ENCODE measurements around the gene GPR61.

The GPR61 gene, protein sequence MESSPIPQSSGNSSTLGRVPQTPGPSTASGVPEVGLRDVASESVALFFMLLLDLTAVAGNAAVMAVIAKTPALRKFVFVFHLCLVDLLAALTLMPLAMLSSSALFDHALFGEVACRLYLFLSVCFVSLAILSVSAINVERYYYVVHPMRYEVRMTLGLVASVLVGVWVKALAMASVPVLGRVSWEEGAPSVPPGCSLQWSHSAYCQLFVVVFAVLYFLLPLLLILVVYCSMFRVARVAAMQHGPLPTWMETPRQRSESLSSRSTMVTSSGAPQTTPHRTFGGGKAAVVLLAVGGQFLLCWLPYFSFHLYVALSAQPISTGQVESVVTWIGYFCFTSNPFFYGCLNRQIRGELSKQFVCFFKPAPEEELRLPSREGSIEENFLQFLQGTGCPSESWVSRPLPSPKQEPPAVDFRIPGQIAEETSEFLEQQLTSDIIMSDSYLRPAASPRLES

DNA sequence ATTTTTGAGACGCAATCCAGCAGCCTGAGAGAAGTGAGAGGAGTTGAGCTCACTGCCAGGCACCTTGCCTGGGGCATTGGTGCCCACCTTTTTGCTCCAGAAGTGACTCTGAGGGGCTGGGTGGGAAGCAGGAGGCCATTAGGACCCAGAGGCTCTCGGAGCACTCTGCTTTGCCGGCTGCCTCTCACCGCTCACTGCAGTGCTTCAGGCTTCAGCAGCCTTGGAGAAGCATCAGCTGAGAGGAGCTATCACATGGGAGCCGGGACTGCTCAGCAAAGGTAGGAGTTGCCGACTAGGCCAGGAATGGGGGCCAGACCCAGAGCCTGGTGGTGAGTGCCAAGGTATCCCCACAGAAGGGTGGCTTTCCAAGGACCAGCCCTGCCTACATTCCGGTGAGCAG is at the start of gene GPR61:
Gene GPR61 (plus strand): TSS at position 197 of the 400 bp plus-strand sequence. CDS start 3,151 bp downstream, outside the sequence.
- no peak within 1 kb of the TSS for H3K4me3 ChIP-seq (ENCODE audit: low read depth, low read length)

GRCh38 chr1:109490029-109490933 is 49.4 kb upstream of the GPR61 start:
- H3K4me3 ChIP-seq (ENCODE audit: low read depth, low read length): no peak overlapping the region

- no peak overlapping the region for H3K4me3 ChIP-seq (ENCODE audit: low read depth, low read length)
Measured at GRCh38 chr1:109490934-109491302, 48.8 kb upstream of the GPR61 start.

DNA sequence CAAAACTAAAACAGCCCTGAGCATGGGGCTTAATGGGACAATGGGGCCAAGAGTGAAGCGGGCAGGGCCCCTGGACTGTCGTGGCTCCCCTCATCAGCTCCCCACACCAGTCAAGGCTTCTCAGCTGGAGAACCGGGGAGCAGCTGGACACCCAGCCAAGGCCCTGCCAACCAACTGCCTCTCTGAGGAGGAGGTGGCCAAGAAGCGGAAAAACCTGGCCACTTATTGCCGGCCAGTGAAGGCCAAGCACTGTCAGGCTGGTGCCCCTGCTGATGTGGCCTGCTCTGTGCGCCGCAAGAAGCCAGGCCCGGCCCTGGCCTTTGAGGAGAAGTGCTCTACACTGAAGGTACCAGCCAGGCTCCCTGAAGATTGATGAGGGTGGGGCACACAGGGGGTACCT is 48.3 kb upstream of the GPR61 start:
- no peak overlapping the region for H3K4me3 ChIP-seq (ENCODE audit: low read depth, low read length)

GRCh38 chr1:109492779-109493178 is 46.9 kb upstream of the GPR61 start:
- H3K4me3 ChIP-seq (ENCODE audit: low read depth, low read length): no peak overlapping the region

- H3K4me3 ChIP-seq (ENCODE audit: low read depth, low read length): no peak overlapping the region
Measured at GRCh38 chr1:109493227-109493626, 46.4 kb upstream of the GPR61 start.

GRCh38 chr1:109493805-109494539 is 45.7 kb upstream of the GPR61 start, which contains the start of gene CYB561D1:
TSS of gene CYB561D1 (plus strand) at chr1:109494094. CDS start at chr1:109494140, 46 bp downstream.
- peak within 1 kb of the TSS; percentile 92 for H3K4me3 ChIP-seq (ENCODE audit: low read depth, low read length)

DNA sequence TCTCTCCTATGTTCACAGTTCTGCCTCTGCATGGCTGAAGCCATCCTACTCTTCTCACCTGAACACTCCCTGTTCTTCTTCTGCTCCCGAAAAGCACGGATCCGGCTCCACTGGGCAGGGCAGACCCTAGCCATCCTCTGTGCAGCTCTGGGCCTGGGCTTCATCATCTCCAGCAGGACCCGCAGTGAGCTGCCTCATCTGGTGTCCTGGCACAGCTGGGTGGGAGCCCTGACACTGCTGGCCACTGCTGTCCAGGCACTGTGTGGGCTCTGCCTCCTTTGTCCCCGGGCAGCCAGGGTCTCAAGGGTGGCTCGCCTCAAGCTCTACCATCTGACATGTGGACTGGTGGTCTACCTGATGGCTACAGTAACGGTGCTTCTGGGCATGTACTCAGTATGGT is 43.9 kb upstream of the GPR61 start:
- H3K4me3 ChIP-seq (ENCODE audit: low read depth, low read length): no peak overlapping the region

GRCh38 chr1:109497449-109498160 is 42.1 kb upstream of the GPR61 start:
- no peak overlapping the region for H3K4me3 ChIP-seq (ENCODE audit: low read depth, low read length)

DNA sequence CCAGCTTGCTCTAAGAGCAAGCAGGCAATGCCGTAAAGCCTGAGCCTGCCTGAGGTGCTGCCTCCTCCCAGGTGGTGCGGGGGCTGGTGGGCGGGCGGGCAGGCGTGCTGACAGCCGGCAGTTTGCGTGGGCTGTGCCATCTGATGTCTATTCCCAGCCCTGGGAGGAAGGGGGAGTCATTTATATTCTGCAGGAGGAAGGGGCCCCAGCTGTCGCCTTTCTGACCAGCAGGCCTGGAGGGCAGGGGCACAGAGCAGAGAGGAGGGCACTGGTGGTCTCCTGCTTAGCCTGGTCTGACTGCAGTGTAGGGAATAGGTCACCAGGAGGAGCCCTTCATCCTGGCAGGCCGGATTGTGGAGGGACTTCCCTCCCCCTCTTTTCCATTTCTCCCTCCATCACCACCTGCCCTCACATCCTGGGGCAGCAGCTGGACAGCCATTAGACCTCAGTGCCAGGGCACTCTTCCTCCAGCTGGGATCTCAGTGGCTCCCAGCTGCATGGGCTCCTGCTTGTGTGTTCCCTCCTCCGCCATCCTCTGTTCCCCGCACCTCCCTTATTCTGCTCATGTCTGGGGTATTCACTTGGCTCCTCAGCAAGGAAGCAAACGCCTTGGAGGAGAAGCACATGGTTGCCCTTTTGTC is 41.4 kb upstream of the GPR61 start:
- no peak overlapping the region for H3K4me3 ChIP-seq (ENCODE audit: low read depth, low read length)

GRCh38 chr1:109499081-109499480 is 40.6 kb upstream of the GPR61 start:
- H3K4me3 ChIP-seq (ENCODE audit: low read depth, low read length): no peak overlapping the region

GRCh38 chr1:109499661-109500536 is 39.8 kb upstream of the GPR61 start:
- H3K4me3 ChIP-seq (ENCODE audit: low read depth, low read length): no peak overlapping the region

DNA sequence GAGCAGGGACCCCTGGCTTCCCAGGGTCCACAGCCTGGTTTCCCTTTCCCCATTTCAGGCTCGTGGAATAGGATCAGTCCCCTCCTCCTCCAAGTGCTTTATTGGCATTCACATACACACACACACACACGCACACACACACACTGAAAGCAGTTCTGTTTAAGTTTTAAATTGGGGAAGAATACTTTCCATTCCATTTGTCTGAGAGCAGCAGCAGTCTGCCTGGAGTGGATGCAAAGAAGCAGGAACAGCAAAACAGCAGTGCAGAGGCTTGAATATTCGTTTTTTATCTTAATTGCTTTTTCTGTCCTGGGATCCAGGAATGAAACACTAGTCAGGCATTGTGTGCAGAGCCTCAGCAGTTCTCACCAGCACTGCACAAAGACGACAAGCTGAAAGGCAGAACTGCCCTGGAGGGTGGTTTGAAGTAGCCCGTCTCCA is 38.7 kb upstream of the GPR61 start:
- H3K4me3 ChIP-seq (ENCODE audit: low read depth, low read length): no peak overlapping the region

- H3K4me3 ChIP-seq (ENCODE audit: low read depth, low read length): no peak overlapping the region
Measured at GRCh38 chr1:109501644-109502363, 37.9 kb upstream of the GPR61 start.

- no peak overlapping the region for H3K4me3 ChIP-seq (ENCODE audit: low read depth, low read length)
Measured at GRCh38 chr1:109502364-109502851, 37.3 kb upstream of the GPR61 start.

DNA sequence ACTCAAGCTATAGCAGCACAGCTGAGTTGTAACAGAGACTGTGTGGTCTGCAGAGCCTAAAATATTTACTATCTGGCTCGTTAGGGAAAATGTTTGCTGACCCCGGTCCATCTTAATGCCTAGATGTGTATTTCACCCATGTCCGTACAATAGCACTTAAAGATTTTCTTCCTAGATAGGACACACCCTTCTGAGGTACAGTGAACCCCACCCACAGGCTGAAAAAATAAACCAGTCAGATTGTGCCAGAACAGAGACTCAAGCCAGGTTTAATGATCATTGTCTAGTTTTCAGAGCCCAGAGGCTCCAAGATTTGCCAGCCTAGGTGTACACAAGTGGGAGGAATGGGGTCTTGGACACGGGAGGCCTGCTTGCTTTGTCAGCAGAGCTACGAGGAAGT is 35.7 kb upstream of the GPR61 start:
- H3K4me3 ChIP-seq (ENCODE audit: low read depth, low read length): no peak overlapping the region

DNA sequence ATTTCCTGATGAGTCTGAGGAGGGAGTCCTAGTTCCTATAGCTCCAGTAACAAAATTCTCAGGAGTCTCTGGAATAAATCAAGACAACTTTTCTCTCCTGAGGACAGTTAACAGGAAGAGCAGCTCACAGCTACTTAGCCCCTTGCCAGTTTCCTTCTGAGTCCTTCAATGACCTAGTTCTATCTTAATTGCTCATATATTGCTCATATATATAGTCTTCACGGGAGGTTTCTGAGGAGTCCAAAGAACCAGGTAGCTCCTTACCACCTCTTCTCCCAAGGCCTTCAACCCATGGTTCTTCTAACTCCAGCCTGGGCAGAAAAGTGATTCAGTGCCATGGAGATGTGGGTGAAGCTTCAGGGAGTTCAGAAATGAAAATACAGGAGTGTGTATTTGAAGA is 34.7 kb upstream of the GPR61 start:
- H3K4me3 ChIP-seq (ENCODE audit: low read depth, low read length): no peak overlapping the region
